Adipocyte (in vitro differentiated cells): ENCODE results near the gene IL12B.
"Not testable (repeated sequence)": the region's sequence is repeated elsewhere in the genome, so short reads cannot be mapped to it uniquely, and the experiment has no call there.

Source experiments
- DNase-seq: peaks from one replicate; pipeline ENCODE4 v3.0.0-alpha.2; 2015; ENCODE audit warnings: low read depth
- H3K27me3 ChIP-seq: replicated peaks from 2 replicates; pipeline ENCODE4 v1.7.0; 2013; ENCODE audit warnings: mild to moderate bottlenecking, low read length, moderate library complexity; ENCODE audit not compliant: control insufficient read depth, insufficient read depth
- H3K36me3 ChIP-seq: 2 replicates; pipeline ENCODE4 v1.7.0; 2013; ENCODE audit warnings: low read length, mild to moderate bottlenecking, moderate library complexity; ENCODE audit not compliant: control insufficient read depth, insufficient read depth, severe bottlenecking
- H3K4me1 ChIP-seq: 2 replicates; pipeline ENCODE4 v1.7.0; 2013; ENCODE audit warnings: mild to moderate bottlenecking, low read length, moderate library complexity; ENCODE audit not compliant: control insufficient read depth, insufficient read depth
- H3K4me3 ChIP-seq: 2 replicates; pipeline ENCODE4 v1.7.0; 2013; ENCODE audit warnings: mild to moderate bottlenecking, low read length, moderate library complexity
- H3K9ac ChIP-seq: 2 replicates; pipeline ENCODE4 v1.7.0; 2013; ENCODE audit warnings: mild to moderate bottlenecking, low read length, moderate library complexity
- H3K9me3 ChIP-seq: 2 replicates; pipeline ENCODE4 v1.7.0; 2013; ENCODE audit warnings: mild to moderate bottlenecking, low read length, moderate library complexity; ENCODE audit not compliant: control insufficient read depth

Gene IL12B

GRCh38 chr5:159310511-159310910, 19.8 kb downstream of the IL12B start:
- H3K4me3 ChIP-seq = no peak overlapping the region
- no peak for DNase-seq
- H3K9ac ChIP-seq = no peak overlapping the region
- H3K9me3 ChIP-seq = no peaks in the 10 kb centered on the region
- H3K27me3 ChIP-seq = peaks cover 41% of the 10 kb centered on the region
- H3K36me3 ChIP-seq = no peaks in the 10 kb centered on the region
- peaks cover 6% of the 10 kb centered on the region for H3K4me1 ChIP-seq

DNA sequence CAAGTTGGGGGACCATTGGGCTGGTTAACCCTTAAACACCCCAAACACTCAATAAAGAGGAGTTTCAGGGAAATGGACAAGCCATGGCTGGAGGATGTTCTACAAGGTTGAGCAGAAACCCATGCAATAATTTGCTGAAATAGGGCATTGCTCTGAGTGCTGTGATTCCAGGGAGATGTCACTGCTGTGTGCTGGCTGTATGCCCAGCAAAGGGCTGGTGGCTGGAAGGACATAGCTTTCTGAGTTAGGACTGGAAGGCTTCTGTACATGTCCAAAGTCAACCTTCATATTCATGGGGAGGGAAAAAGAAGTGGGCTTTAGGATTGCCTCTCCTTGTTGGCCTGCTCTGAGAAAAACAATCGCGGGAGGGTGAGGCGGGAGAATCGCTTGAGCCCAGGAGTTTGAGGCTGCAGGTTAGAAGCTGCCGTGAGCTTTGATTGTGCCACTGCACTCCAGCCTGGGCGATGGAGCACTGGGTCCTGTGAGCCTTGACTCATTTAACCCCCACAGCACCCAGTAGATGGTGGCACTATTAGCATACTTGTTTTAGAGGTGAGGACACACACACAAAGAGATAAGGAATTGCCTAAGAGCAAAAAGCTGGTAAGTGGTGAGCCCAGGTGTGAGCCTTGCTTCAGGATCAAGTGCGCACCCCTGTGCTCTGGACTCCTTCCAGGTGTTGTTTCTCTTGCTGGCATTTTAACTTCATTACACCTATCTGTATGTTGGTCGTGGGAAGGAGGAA, 20.4 kb downstream of the IL12B start:
- no peak for DNase-seq
- Histone ChIP-seq H3K27me3 (peaks cover 41% of the 10 kb centered on the region), H3K9ac (no peak overlapping the region), H3K4me3 (no peak overlapping the region), H3K36me3 (no peaks in the 10 kb centered on the region), H3K4me1 (peaks cover 9% of the 10 kb centered on the region), H3K9me3 (no peaks in the 10 kb centered on the region)

- H3K9me3 ChIP-seq = peaks cover 24% of the 10 kb centered on the region
- peaks cover 3% of the 10 kb centered on the region for H3K4me1 ChIP-seq
- peak; percentile 53 for DNase-seq
- peaks cover 9% of the 10 kb centered on the region for H3K27me3 ChIP-seq
- no peak overlapping the region for H3K9ac ChIP-seq
- no peaks in the 10 kb centered on the region for H3K36me3 ChIP-seq
- H3K4me3 ChIP-seq = no peak overlapping the region
These were observed 25.2 kb downstream of the IL12B start for GRCh38 chr5:159304961-159305595.

DNA sequence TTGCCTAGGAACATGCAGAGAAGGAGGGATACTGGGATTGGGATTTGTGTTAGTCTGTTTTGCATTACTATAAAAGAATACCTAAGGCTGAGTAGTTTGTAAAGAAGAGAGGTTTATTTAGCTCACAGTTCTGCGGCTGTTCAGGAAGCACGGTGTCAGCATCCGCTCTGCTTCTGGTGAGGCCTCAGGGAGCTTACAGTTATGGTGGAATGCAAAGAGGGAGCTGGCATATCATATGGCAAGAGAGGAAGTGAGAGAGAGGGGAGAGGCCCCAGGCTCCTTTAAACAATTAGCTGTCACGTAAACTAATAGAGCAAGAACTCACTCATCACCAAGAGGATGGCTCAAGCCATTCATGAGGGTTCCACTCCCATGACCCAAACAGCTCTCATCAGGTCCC, 27.0 kb downstream of the IL12B start:
- H3K36me3 ChIP-seq = no peaks in the 10 kb centered on the region
- H3K9ac ChIP-seq = no peak overlapping the region
- peaks cover 30% of the 10 kb centered on the region for H3K9me3 ChIP-seq
- DNase-seq = no peak
- H3K4me3 ChIP-seq = no peak overlapping the region
- peaks cover 3% of the 10 kb centered on the region for H3K4me1 ChIP-seq
- no peaks in the 10 kb centered on the region for H3K27me3 ChIP-seq

GRCh38 chr5:159301929-159302860, 28.1 kb downstream of the IL12B start:
- not testable (repeated sequence) for H3K9ac ChIP-seq, H3K4me1 ChIP-seq, H3K27me3 ChIP-seq, H3K36me3 ChIP-seq, DNase-seq, H3K4me3 ChIP-seq
- H3K9me3 ChIP-seq = peaks cover 39% of the 10 kb centered on the region

GRCh38 chr5:159301466-159301865, 28.8 kb downstream of the IL12B start:
- Histone ChIP-seq H3K36me3 (no peaks in the 10 kb centered on the region), H3K4me1 (peaks cover 3% of the 10 kb centered on the region), H3K4me3 (no peak overlapping the region), H3K27me3 (no peaks in the 10 kb centered on the region), H3K9ac (no peak overlapping the region), H3K9me3 (peaks cover 39% of the 10 kb centered on the region)
- peak; percentile 4 for DNase-seq

DNA sequence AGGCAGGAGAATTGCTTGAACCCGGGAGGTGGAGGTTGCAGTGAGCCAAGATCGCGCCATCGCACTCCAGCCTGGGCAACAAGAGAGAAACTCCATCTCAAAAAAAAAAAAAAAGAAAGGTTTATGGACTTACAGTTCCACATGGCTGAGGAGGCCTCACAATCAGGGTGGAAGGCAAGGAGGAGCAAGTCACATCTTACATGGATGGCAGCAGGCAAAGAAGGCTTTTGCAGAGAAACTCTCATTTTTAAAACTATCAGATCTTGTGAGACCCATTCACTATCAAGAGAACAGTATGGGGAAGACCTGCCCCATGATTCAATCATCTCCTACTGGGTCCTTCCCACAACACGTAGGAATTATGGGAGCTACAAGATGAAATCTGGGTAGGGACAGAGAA, 33.0 kb downstream of the IL12B start:
- H3K36me3 ChIP-seq, H3K4me3 ChIP-seq, DNase-seq, H3K4me1 ChIP-seq, H3K9ac ChIP-seq, H3K27me3 ChIP-seq: not testable (repeated sequence)
- H3K9me3 ChIP-seq = peaks cover 27% of the 10 kb centered on the region

- H3K4me3 ChIP-seq = no peak overlapping the region
- H3K27me3 ChIP-seq = no peaks in the 10 kb centered on the region
- DNase-seq = no peak
- H3K9me3 ChIP-seq = peaks cover 15% of the 10 kb centered on the region
- H3K4me1 ChIP-seq = no peaks in the 10 kb centered on the region
- H3K36me3 ChIP-seq = no peaks in the 10 kb centered on the region
- H3K9ac ChIP-seq = no peak overlapping the region
These were observed 35.4 kb downstream of the IL12B start for GRCh38 chr5:159294921-159295320.

- H3K9ac ChIP-seq = no peak overlapping the region
- H3K4me3 ChIP-seq = no peak overlapping the region
- H3K4me1 ChIP-seq = no peaks in the 10 kb centered on the region
- no peak for DNase-seq
- H3K36me3 ChIP-seq = peaks cover 3% of the 10 kb centered on the region
- H3K9me3 ChIP-seq = no peaks in the 10 kb centered on the region
- H3K27me3 ChIP-seq = no peaks in the 10 kb centered on the region
These were observed 39.5 kb downstream of the IL12B start for GRCh38 chr5:159290741-159291140.

DNA sequence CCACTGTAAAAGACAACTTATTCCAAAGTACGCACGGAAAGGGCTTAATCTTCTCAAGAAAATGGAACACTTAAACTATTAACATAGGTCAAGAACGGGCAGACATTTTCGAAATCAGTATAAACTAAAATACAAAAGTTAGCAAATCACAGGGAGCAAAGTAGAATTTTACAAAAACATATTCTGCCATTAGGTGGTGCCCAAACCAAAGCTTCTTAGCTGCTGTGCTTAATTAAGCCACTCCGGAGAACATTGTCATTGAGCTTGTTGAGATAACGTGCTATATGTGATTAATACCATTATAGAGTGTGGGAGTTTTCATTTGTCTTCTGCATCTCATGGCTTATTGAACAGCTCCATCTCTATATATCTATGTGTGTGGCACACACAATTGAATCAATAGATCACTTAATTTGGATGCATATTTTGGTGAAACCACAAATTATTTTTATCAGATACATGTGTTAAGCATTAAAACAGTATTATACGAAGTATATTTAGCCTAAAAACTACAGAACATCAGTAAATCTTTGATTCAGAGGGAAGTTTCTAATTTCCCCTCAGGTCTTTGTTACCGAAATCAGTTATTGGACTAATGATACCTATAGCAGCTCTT, 43.8 kb downstream of the IL12B start:
- H3K9ac ChIP-seq = no peak overlapping the region
- H3K36me3 ChIP-seq = peaks cover 35% of the 10 kb centered on the region
- H3K4me1 ChIP-seq = no peaks in the 10 kb centered on the region
- no peaks in the 10 kb centered on the region for H3K27me3 ChIP-seq
- H3K9me3 ChIP-seq = no peaks in the 10 kb centered on the region
- peak; percentile 72 for DNase-seq
- H3K4me3 ChIP-seq = no peak overlapping the region

GRCh38 chr5:159274676-159275075, 55.6 kb downstream of the IL12B start:
- peaks cover 3% of the 10 kb centered on the region for H3K4me1 ChIP-seq
- peaks cover 90% of the 10 kb centered on the region for H3K36me3 ChIP-seq
- no peaks in the 10 kb centered on the region for H3K9me3 ChIP-seq
- H3K27me3 ChIP-seq = no peaks in the 10 kb centered on the region
- DNase-seq = no peak
- H3K4me3 ChIP-seq = no peak overlapping the region
- no peak overlapping the region for H3K9ac ChIP-seq
